Heart left ventricle (tissue), 13 donors: ENCODE data around the gene CTNNA3.

Experiments used
- CTCF ChIP-seq, 12 donors: fragments of 200-600 bp; sonication (generic) in 4 of 12; IDR thresholded peaks; one replicate each; pipeline versions ENCODE4 v1.5.0 to v1.8.0; 2018 to 2022; ENCODE audit warnings: antibody characterized with exemption in 12 of 12, mild to moderate bottlenecking in 5 of 12
- POLR2A ChIP-seq, 2 donors: fragments of 450-650 bp; IDR thresholded peaks; one replicate each; pipeline ENCODE4 v1.6.1; 2017; ENCODE audit warnings: antibody characterized with exemption in 2 of 2, mild to moderate bottlenecking in 2 of 2, moderate library complexity in 2 of 2
- donor health status: ischemic (EF 13 %, LVEDD 7.1; RV severe dilation, severe dysfunction).
- donor health status: DM: no; HTN: yes; CAD: no.
- donor health status: DM: no; HTN: no; CAD: no.
- donor health status: ischemic (EF 25% LVEDD 6.9; RV normal size, moderate dysfunction).
- donor health status: ischemic (EF 25% LVEDD 5.7; RV mildly dilated, moderate dysfunction).
- donor health status: ischemic (EF 35%, LVEDD 5.7; RV mildly dilated, moderate dysfunction).
- donor health status: nonischemic (EF 11% LVEDD 7.7; RV severe dilation, severe dysfunction).
- donor health status: DM: yes; HTN: yes; CAD: no.
- donor health status: PGD.
- donor health status: ischemic (EF 29% LVEDD 5.4; RV normal size, mild dysfunction).
- donor health status: nonischemic (EF 23%, LVEDD 6.1; RV moderate dilation, normal function).

GRCh38 chr10:66671064-66671463, 1024.9 kb downstream of the CTNNA3 start:
- TF ChIP-seq CTCF (IDR thresholded peaks at IDR 0.05) (no peak), POLR2A (IDR thresholded peaks at IDR 0.05) (no peak)
